ENCODE data around the gene TLR5. TPM values are rescaled to one million over a fixed set of nuclear protein-coding genes. Genes with fewer than 3 reads are reported as not detected.

Gene TLR5
- total RNA-seq, 1 experiment from 2014 or later: 0.21 TPM

- intact Hi-C loops (cut with micrococcal nuclease; ENCODE audit: unreplicated experiment): no loop called here
- Histone ChIP-seq H3K27me3 (ENCODE audit: control insufficient read depth, insufficient read depth, low read length) (peaks cover 19% of the 10 kb centered on the region), H3K4me1 (ENCODE audit: control insufficient read depth, insufficient read depth, low read length) (peaks cover 9% of the 10 kb centered on the region), H3K27ac (ENCODE audit: low read length) (no peak overlapping the region), H3K9me3 (ENCODE audit: control insufficient read depth, insufficient read depth, low read depth, low read length) (no peaks in the 10 kb centered on the region), H3K4me3 (ENCODE audit: low read depth in 2 of 2, low read length in 2 of 2) (no peak overlapping the region), H3K36me3 (ENCODE audit: control insufficient read depth, insufficient read depth, low read length) (no peaks in the 10 kb centered on the region; the same call in 1 of the 2 replicates)
- ATAC-seq: no peak
- in situ Hi-C loops (cut with HindIII; ENCODE audit: low pct_unique_long_range_greater_than_20kb, low sequenced_read_pairs): no loop called here
- no peak for DNase-seq (ENCODE audit: low read depth, low spot score)
- ChIA-PET CTCF (interaction anchor here (0.6 to 1.2 kb wide), 3 partner anchors 14 to 219 kb away, joined by 3 to 14 read pairs (median 3); no protein-coding TSS in a partner anchor), POLR2A (no interaction called here)
- TF ChIP-seq TCF7L2 (IDR thresholded peaks at IDR 0.05; ENCODE audit: low read depth, low read length) (no peak), SIN3A (IDR thresholded peaks at IDR 0.05; ENCODE audit: borderline replicate concordance, insufficient read depth, low read depth, low read length) (no peak), CTCF (IDR thresholded peaks at IDR 0.05) (no peak), REST (IDR thresholded peaks at IDR 0.05; ENCODE audit: insufficient read depth in 1 of 2, low read depth in 2 of 2, low read length in 1 of 2) (no peak), POLR2AphosphoS5 (IDR thresholded peaks at IDR 0.05; ENCODE audit: low read depth, low read length) (no peak)
- no TSS peak for BruUV-seq (replicated peaks)
Observed at GRCh38 chr1:223137455-223138085, 5.5 kb downstream of the TLR5 start.

GRCh38 chr1:223136086-223136485 is 7.0 kb downstream of the TLR5 start:
- Histone ChIP-seq H3K36me3 (ENCODE audit: control insufficient read depth, insufficient read depth, low read length) (no peaks in the 10 kb centered on the region; the same call in 1 of the 2 replicates), H3K27me3 (ENCODE audit: control insufficient read depth, insufficient read depth, low read length) (peaks cover 22% of the 10 kb centered on the region), H3K9me3 (ENCODE audit: control insufficient read depth, insufficient read depth, low read depth, low read length) (no peaks in the 10 kb centered on the region), H3K27ac (ENCODE audit: low read length) (no peak overlapping the region), H3K4me1 (ENCODE audit: control insufficient read depth, insufficient read depth, low read length) (peaks cover 9% of the 10 kb centered on the region), H3K4me3 (ENCODE audit: low read depth in 2 of 2, low read length in 2 of 2) (no peak overlapping the region)
- no peak for ATAC-seq
- intact Hi-C loops (cut with micrococcal nuclease; ENCODE audit: unreplicated experiment): no loop called here
- ChIA-PET POLR2A (interaction anchor here (0.6 kb wide), 1 partner anchor 536 kb away, joined by 3 read pairs; no protein-coding TSS in a partner anchor), CTCF (interaction anchor here (0.6 to 0.7 kb wide), 2 partner anchors 12 to 537 kb away, joined by 3 read pairs; no protein-coding TSS in a partner anchor)
- no peak for TF ChIP-seq SIN3A (IDR thresholded peaks at IDR 0.05; ENCODE audit: borderline replicate concordance, insufficient read depth, low read depth, low read length)
- TF ChIP-seq TCF7L2 (IDR thresholded peaks at IDR 0.05; ENCODE audit: low read depth, low read length): no peak
- TF ChIP-seq CTCF (IDR thresholded peaks at IDR 0.05): peak; percentile 27; the same call in 1 of the 2 replicates
- TF ChIP-seq POLR2AphosphoS5 (IDR thresholded peaks at IDR 0.05; ENCODE audit: low read depth, low read length): no peak
- in situ Hi-C loops (cut with HindIII; ENCODE audit: low pct_unique_long_range_greater_than_20kb, low sequenced_read_pairs): no loop called here
- DNase-seq (ENCODE audit: low read depth, low spot score): no peak
- BruUV-seq (replicated peaks): no TSS peak

Measured in Panc1 (cell line).